Stimulated activated CD8-positive, alpha-beta memory T cell treated with anti-CD3 and anti-CD28 coated beads, Interleukin-2, amount 100 ng/mL, for 48 hours (primary cell): ENCODE data around the gene CDKAL1.
"Not testable (repeated sequence)": the region's sequence is repeated elsewhere in the genome, so short reads cannot be mapped to it uniquely, and the experiment has no call there.

Source experiments
- DNase-seq, 2 donors: peaks; one replicate each; pipeline ENCODE4 v3.0.0-alpha.2; 2020; ENCODE audit warnings: low read depth in 2 of 2

CDKAL1 gene

DNA sequence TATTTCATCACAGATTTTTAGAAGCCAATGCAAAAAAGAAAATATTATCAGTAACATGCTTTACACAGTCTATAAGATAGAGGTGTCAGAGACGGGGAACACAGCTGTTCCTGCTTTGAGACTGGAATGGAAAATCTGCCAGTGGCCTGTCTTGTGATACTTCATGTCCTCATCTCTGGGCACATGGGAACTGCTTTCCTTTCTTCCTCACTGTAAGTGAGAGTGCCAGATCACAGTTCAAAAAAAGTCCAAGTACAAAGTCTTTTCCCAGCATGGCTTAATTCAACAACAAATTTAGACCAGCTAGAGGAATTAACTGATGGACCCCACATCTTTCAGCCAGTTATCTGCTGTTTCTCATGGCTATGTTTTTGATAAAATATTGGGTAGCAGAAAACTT, 490.4 kb downstream of the CDKAL1 start:
- DNase-seq, result no peak

DNA sequence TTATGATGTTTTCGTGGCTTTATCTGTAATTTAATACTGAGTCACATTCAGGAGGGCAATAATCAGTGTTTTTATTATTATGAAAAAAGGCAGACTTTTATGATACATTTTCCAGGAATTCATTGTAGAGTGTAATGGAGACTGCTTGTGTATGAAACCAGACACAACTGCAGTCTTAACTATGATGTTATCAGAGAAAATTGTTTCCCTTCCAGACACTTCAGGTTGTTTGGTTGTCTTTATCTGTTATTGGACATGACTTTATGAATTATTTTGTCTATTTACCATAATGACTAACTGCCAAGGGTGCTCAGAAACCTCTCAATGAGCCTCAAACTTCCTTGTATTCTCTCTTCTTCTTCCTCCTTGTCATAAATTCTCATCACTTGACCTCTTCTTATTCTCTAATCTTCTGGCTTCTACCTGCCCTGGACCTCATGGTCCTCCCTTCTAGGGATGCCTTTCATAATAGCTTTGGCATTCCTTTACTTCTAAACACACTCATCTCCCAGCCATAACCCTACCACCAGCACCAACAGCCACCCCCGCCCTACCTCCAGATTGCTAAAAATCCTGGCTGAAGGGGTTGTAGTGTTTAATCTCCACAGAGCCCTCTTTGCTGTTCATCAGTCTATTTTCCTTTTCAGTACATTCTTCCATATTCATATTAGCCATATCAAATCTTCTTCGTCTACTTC, 492.5 kb downstream of the CDKAL1 start:
- DNase-seq, result no peak

DNA sequence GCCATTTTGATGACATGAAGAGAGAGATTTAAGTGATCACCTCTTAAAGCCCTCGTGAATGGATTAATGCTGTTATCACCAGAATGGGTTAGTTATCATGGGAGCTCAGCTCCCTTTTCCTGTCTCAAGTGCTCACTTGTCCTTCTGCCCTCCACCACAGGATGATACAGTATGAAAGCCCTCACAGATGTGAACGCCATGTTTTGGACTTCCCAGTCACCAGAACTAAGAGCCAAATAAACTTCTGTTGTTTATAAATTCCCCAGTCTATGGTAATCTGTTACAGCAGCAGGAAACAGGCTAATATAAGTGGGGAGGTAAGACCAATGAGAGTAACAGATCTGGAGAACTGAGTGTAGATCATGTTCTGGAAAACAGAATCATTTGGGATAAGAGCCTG, 493.2 kb downstream of the CDKAL1 start:
- no peak for DNase-seq

DNA sequence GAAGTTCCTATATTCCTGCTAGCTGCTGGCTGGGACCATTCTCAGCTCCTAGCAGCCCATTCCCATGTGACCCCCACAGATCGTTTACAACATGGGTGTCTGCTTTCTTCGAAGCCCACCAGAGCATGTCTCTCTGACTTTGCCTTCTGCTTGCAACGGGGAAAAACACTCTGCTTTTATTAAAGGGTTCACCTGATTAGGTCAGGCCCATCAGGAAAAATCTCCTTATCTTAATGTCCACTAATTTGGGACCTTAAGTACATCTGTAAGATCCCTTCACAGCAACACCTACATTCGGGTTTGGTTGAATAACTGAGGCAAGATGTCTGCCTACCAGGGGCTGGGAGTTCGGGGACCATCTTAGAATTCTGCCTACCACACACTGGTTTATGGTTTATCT, 496.9 kb downstream of the CDKAL1 start:
- DNase-seq, result no peak

DNA sequence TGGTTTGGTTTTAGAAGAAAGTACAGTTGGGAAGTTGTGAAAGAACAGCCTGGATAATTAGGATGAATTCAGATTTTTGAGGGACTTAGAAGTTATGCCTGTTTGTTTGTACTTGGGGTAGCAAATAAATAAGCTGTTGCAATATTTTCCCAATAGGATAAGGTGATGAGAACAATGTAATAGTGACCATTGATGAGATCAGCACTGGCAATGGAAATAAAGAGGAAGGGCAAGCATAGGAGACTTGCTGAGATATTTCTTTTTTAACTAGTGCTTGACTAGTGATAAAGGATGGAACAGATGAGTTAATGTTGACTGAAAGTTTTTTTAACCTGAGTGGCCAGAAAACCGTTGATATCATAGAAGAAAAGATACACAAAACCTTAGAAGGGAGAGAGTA, 498.8 kb downstream of the CDKAL1 start:
- DNase-seq, result no peak

DNA sequence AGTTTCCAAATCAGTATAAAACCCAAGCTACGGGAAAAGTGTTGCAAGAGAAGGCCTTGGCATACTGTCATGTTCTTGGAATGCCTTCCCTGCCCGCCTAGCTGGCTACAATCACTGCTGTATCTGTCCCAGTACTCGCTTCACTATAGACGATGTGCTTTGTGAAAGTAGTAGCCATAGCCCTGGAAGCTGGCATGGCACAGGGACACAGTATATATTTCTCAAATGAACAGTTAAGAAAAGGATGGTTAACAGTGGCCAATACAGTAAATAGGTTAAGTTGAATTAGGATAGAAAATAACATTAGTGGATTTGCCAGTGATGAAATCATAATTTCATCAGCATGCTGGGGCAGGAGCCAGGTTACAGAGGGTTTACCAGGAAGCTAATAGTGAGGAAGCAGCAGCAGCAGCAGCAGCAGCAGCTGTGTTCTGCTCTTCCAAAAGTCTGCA, 499.3 kb downstream of the CDKAL1 start:
- DNase-seq, result no peak

DNA sequence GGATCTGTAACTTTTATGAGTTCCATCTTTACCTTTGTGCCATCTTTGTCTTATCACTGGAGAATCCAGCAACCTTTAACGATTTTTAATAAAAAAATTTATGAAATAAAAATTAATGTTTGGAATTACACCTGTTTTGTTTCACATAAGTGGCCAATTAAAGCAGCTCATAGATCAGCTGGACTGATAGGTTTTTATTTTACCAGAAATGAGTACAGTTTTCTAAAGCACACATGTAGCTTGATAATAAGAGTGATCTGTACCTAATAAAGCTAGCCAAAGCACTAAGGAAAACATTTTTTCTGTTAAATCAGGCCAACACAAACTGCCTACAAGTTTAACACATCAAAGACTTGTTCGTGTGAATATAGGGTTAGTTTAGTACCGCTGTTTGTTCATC, 500.1 kb downstream of the CDKAL1 start:
- DNase-seq, result no peak

DNA sequence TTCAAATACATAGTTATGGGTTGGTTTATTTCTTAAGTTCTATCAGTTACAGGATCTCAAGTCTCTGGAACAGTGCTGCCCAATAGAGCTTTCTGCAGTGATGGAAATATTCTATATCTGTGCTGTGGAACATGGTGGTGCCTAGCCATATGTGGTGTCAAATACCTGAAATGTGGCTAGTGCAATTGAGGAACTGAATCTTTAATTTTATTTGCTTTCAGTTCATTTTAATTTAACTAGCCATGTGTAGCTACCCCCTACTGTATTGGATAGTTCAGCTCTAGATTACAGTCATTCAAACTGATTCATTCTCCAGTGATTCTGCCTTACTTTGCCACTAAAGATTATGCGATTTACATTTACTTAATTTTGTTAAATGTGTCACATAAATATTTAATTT, 503.2 kb downstream of the CDKAL1 start:
- DNase-seq, result no peak

DNA sequence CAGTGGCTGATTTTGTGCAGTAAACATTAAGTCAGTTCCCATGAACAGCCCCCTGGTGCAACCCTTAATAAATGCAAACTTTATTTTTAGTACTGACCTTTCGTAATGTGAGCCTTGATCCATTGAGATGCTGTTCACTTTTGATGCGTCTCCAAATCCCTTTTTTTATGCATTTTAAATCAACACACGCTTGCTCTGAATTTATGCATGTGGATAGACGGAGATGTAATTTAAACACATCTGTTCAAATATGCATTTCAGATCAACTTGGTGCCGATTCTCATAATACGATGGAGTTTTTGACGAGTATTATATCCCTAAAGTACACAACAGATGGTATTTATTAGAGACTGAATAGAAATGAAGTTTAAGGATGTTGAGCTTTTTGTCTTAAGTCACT, 505.7 kb downstream of the CDKAL1 start:
- DNase-seq, result no peak

DNA sequence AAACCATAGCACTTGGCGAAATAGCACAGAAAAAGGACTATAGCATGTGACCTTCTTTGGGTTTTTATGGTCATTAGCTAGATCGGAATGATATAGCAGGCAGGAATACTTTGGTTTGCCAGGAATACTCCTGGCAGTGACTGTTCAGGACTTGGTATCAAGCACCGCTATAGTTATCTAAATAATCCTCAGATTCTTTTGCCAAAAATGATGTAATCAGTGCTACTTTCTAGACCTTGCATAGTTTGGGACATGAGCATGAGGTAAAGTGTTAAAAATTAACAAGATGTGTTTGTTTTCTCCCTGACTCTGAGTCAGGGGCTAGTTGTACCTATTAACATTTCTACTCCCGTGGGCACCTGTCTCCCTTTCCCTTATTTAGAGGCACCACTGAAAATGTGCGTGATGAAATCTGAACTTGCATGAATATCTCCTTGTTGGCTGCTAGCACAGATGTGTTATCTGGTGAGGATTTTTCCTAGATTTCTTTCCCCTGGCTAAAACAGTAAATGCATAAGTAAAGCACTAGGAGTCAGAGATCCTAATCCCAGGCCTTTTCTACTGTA, 511.0 kb downstream of the CDKAL1 start:
- DNase-seq, result no peak

DNA sequence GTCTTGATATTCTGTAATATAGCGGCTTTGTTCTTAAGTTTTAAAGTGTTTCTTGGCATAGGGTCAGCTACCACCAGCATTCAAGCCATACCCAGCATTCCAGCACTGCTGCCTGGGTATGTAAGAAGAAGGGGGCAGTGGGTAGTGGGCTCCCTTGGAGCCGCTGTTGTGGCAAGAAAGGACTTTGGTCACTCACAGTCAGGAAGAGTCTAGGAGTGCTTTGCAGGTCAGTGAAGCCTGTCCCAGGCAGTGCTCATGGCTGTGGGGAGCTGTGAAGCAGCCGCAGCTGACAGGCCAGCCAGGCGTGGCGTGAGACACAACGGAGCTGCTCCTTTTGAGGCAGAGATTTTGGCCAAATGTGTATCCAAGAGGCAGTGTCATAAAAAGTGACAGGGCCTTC, 512.0 kb downstream of the CDKAL1 start:
- no peak for DNase-seq

DNA sequence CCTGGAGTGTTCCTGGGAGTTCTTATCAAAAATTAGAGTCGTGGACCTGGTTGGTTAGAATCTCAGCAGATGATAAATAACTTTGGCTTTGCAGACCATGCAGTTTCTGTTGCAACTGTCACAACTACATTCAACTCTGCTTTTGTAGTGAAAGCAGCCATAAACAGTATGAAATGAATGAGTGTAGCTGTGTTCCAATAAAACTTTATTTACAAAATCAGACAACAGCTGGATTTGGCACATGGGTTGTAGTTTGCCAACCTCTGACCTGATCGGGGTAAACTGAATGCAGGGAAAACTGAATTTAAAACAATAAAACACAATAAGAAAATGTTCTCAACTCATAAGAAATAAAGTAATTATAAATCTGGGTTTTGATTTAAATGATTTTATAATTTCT, 513.8 kb downstream of the CDKAL1 start:
- DNase-seq, result no peak

DNA sequence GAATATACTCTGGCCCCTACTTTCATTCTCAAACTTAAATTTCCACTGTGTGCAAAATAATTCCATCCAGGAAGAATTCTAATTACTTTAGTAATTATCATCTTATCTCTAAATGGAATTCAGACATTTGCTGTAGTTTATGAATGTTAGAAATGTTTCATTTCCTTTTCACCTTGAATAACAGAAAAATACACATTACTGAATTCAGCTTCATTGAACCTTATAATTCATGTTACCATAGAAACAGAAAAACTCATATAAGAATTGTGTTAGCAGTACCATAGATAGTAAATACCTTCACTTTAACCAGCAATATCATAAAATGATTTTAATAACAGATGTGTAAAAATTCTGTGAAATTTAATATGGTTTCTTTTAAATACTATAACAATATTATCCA, 514.9 kb downstream of the CDKAL1 start:
- DNase-seq, result no peak

DNA sequence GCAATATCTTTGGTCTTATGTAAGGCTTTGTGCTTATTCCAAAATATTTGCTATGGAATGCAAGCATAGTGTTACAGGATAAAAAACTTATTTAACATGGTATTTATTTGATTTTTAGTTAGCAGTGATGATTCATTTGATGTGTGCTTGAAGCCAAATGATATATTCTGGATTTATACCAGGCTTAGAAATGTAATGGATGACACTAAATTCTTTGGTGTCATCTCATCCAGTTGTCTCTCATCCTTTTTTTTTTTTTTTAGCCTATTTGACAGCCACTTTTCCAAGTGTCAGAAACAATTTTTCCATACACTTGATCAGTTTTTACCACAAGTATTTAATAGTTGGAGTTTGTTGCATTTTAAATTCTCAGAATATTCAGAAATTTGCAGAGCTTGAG, 515.3 kb downstream of the CDKAL1 start:
- DNase-seq, result no peak

DNA sequence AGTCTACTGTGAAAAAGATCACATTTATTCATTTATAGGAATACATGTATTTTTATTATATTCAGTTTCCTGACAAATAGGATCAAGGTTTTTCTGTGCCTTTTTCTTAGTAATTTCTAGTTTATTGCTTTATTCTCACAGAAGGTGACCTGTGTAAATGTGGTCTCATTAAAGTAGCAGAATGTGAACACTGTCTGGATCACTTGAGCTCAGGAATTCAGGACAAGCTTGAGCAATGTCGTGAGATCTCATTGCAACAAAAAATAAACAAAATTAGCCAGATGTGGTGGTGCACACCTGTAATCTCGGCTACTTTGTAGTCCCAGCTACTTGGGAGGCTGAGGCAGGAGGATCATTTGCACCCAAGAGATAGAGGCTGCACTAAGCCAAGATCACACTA, 516.7 kb downstream of the CDKAL1 start:
- no peak for DNase-seq

DNA sequence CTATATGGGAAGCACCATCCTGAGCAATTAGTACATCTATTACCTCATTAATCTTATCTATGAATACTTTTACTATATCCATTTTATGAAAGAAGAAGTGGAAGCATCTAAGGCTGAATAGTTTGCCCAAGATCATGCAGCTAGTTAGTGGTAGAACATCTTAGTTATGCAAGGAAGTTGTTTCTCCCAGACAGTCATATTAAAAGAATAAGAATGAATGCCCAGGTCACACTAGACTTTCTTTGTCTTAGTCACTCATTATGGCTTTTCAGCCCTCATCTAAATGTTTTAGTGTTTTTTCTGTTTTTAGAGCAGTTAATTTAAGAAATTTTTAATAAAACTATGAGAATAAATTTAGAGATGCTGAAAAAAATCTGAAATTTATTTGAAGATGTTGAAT, 517.5 kb downstream of the CDKAL1 start:
- no peak for DNase-seq

DNA sequence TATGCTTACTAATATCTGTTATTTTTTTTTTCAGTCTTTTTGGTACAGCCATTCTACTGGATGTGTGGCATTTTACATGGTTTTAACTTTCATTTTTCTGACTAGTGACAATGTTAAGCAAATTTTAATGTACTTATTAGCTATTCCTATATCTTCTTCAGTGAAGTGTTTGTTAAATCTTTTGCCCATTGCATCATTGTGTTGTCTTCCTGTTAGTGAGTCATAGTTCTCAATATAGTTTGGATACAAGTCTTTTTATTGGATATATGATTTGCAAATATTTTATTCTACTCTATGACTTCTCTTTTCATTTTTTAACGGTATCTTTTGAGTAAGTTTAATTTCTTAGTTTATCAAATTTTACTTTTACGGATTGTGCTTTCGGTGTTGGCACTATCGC, 519.4 kb downstream of the CDKAL1 start:
- no peak for DNase-seq

DNA sequence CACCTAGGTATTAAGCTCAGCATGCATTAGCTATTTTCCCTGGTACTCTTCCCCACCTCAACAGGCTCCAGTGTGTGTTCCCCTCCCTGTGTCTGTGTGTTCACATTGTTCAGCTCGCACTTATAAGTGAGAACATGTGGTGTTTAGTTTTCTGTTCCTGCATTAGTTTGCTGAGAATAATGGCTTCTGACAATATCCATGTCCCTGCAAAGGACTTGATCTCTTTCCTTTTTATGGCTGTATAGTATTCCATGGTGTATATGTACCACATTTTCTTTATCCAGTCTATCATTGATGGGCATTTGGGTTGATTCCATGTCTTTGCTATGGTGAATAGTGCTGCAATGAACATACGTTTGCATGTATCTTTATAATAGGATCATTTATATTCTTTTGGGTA, 521.2 kb downstream of the CDKAL1 start:
- DNase-seq, result not testable (repeated sequence)

DNA sequence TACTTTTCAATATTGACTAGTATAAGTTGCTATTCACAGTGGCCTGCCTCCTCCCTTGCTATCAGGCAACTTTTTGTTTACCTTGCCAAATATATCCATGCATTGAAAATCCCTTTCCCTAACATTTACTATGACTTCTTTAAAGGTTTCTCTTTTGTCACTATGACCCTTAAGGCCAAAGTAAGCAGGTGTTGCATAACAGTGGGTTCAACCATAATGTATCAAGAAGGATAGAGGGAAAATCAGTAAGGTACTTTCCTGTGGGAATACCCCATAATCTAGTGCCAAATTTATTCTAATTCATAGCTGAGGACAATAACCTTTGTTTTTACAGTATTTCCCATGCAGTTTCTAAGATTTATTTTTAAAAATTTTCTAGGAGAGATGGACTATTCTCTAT, 527.6 kb downstream of the CDKAL1 start:
- DNase-seq, result no peak

DNA sequence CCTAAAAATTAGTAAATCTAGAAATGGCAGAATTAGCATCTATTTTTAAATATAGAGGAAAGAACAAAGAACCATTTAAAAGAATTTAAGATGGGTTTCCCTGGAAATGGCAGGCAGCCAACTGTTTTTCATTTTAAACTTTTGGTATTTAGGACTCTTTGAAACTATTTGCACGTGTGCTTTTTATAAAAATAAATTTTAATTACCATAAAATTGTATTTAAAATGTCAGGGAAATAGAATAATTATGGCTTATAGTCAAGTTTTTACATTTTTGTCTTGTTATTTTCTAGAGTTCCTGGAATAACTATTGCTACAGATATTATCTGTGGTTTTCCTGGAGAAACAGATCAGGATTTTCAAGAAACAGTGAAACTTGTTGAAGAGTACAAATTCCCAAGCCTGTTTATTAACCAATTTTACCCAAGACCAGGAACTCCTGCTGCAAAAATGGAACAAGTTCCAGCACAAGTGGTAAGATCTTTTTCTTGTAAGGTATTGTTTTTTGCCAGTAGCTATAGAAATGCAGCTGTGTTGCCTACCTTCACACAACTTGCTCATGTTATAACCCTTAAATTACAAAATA, 530.6 kb downstream of the CDKAL1 start:
- no peak for DNase-seq

DNA sequence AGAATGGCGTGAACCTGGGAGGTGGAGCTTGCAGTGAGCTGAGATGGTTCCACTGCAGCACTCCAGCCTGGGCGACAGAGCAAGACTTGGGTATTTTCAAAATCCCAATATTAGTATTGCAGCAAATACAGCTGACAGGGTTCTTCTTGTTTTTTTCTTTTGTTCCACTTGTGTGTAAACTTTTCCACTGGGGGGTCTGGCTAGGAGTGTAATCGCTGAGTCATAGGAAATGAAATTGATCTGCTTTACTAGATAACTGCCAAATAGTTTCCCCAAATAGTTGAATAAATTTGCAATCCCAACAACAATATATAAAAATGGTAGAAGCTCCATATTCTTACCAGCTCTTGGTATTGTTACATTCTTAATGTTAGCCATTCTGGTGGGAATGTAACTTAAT, 533.3 kb downstream of the CDKAL1 start:
- no peak for DNase-seq

DNA sequence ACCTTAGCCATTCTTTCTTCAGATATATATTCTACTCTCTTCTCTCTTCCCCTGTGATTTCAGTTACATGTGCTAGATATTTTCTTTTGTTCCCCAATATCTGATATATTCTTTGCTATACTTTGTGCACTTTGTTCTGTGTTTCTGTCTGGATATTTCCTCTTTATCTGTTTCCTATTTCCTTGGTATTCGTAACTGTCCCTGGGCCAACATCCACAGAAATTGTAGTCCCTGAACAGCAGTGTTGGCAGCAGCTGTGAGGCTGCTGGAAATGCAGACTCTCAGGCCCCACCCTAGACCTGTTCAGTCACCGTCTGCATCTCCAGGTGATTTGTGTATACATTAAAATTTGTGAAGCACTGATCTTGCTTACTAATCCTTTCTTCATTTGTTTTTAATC, 536.4 kb downstream of the CDKAL1 start:
- DNase-seq, result no peak

DNA sequence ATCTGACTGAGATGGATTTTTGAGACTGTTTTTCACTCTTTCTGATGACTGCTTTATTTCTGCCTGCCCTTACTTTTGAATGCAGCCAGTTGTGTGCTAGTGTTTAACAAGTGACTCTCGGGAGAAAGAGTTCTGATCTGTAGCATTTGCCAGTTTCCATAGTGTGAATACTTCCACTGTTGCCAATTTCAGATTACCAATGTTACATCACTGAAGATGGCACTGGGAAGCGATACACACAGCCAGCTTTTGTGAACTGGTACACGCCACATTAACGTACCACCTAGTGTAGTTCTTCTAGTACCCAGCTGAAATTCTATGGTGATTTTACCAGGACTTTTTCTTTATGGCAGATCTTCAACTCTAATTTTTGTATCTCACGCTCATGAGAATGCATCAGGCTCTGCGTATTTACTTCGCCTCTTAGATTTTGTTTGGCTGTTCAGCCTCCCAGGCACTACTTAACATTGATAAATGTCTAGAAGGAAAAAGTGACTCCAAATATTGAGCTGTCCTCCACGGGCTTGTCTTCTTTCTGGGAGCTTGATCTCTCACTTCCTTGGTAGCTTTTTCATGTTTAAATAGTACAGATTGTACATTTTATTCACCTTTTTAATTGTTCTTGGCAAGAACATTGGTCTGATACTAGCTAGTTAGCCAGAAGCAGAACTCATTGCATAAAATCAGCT, 537.7 kb downstream of the CDKAL1 start:
- no peak for DNase-seq
